Measurements from ENCODE around the gene NBPF11.
"Not testable (repeated sequence)": the region's sequence is repeated elsewhere in the genome, so short reads cannot be mapped to it uniquely, and the experiment has no call there.

NBPF11 gene, protein sequence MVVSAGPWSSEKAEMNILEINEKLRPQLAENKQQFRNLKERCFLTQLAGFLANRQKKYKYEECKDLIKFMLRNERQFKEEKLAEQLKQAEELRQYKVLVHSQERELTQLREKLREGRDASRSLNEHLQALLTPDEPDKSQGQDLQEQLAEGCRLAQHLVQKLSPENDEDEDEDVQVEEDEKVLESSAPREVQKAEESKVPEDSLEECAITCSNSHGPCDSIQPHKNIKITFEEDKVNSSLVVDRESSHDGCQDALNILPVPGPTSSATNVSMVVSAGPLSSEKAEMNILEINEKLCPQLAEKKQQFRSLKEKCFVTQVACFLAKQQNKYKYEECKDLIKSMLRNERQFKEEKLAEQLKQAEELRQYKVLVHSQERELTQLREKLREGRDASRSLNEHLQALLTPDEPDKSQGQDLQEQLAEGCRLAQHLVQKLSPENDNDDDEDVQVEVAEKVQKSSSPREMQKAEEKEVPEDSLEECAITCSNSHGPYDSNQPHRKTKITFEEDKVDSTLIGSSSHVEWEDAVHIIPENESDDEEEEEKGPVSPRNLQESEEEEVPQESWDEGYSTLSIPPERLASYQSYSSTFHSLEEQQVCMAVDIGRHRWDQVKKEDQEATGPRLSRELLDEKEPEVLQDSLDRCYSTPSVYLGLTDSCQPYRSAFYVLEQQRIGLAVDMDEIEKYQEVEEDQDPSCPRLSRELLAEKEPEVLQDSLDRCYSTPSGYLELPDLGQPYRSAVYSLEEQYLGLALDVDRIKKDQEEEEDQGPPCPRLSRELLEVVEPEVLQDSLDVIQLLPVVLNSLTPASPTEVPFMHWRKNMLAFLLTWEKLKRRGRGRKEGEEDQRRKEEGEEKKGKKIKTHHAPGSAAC

DNA sequence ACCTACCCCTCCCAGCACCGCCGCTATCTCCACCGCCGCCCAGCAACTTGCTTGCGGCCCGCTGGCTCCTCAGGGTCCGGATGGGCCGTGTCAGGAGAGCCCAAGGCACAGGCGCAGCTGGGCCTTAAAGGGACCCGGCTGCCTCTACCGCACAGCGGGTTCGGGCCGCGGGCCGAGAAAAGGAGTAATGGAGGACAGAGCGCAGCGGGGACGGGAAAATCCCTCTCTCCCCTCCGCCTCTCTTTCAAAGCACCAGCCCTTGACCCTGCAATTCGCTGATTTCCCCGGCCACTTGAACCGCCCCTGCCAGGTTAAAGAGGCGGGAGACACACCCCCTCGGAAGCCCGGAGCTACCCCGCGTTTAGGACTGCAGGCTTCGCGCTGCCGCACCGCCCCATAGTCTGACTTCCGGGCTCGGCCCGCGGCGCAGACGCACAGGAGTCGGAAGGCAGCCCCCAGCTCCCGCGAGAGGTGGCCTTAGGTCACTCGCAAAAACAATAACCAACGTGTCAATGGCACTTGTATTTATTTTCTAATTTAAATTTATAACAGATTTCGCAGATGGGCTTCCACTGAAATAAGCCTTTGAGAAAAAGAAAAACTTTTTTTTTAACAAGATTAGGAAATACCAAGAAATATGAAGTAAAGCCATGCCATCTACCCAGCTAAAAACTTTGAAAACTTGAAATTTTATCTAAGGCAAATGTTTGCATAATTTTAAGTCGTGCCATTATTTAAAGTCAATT lies at the start of gene NBPF11:
Gene NBPF11 (minus strand): TSS at position 371 of the 746 bp plus-strand sequence. CDS start 25,278 bp downstream, outside the sequence.
- Mint-ChIP-seq H3K4me1 (peaks cover 17% of the 10 kb centered on the region), H3K27ac (peak within 1 kb of the TSS; percentile 99), H3K4me3 (peak within 1 kb of the TSS; percentile 97 to 98)
- not testable (repeated sequence) for H3K27me3 Mint-ChIP-seq, H3K9me3 Mint-ChIP-seq
- DNase-seq (peak; percentile 88 to 91), ATAC-seq (peak; percentile 97)

DNA sequence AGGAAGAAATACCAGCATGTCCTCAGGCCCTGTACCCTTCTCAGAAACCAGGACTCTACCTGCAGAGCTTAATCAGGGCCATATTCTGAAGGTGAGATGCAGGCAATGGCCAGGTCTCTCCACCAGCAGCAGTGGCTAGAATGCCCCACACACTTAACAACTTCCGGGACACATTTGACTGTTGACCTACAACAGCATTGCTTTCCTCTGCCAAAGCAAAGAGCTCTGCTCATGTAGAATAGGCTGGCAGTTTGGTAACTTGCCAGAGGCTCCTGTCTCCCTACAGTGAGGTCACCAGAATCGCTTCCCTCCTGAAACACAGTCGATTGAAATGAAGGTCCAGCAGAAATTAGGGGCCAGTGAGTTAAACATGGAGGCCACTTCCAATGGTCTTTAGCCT lies 45.3 kb upstream of the NBPF11 start:
- not testable (repeated sequence) for H3K4me1 Mint-ChIP-seq, H3K4me3 Mint-ChIP-seq, H3K27me3 Mint-ChIP-seq, H3K27ac Mint-ChIP-seq, DNase-seq, H3K9me3 Mint-ChIP-seq
- peak; percentile 40 for ATAC-seq

DNA sequence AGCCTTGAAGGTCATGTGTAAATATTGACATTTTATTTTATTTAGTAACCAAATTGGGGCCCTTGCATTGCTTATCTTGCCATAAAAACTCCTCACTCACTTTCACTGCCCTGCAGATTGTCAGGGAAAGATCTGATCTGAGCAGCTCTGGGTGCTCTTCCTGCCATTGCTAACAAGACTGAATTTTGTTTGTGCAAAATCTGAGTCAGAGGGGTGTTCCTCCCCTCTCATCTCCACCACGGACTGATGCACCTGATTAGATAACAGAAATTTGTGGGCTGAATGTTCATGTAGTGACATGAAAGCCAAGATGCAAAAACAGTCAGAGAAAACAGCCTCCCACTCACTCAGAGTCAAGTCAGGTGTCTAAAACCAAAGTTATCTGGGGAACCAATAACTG lies 44.9 kb upstream of the NBPF11 start:
- not testable (repeated sequence) for H3K27ac Mint-ChIP-seq, H3K4me1 Mint-ChIP-seq, H3K4me3 Mint-ChIP-seq, DNase-seq, H3K27me3 Mint-ChIP-seq, H3K9me3 Mint-ChIP-seq
- peak; percentile 71 for ATAC-seq

DNA sequence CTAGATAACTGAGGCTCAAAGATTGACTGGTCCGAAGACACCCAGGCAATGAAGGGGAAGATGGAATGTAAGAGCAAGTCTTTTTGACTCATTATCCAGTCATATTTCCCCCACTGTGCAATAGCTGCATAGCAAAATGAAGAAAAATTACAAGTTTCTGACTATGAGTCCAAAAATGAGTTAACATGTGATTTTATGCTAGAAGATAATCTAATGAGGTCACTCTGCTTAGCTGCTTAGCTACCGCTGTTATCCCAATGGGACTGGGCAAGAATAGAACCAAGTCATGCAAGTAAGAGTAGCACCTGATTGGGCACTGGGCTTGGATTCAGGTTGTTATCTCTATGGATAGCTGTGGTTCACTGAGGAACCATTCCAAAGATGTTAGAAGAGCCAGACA lies 43.0 kb upstream of the NBPF11 start:
- H3K27ac Mint-ChIP-seq, H3K9me3 Mint-ChIP-seq, DNase-seq, H3K4me3 Mint-ChIP-seq, H3K27me3 Mint-ChIP-seq, H3K4me1 Mint-ChIP-seq: not testable (repeated sequence)
- ATAC-seq, result peak; percentile 39

DNA sequence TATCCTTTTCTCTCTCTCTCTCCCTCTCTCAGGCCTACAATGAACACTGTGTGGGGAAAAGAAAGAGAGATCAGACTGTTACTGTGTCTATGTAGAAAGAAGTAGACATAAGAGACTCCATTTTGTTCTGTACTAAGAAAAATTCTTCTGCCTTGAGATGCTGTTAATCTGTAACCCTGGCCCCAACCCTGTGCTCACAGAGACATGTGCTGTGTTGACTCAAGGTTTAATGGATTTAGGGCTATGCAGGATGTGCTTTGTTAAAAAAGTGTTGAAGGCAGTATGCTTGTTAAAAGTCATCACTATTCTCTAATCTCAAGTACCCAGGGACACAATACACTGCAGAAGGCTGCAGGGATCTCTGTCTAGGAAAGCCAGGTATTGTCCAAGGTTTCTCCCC lies 36.7 kb upstream of the NBPF11 start:
- DNase-seq, H3K27me3 Mint-ChIP-seq, H3K27ac Mint-ChIP-seq, H3K4me1 Mint-ChIP-seq, ATAC-seq, H3K4me3 Mint-ChIP-seq, H3K9me3 Mint-ChIP-seq: not testable (repeated sequence)

DNA sequence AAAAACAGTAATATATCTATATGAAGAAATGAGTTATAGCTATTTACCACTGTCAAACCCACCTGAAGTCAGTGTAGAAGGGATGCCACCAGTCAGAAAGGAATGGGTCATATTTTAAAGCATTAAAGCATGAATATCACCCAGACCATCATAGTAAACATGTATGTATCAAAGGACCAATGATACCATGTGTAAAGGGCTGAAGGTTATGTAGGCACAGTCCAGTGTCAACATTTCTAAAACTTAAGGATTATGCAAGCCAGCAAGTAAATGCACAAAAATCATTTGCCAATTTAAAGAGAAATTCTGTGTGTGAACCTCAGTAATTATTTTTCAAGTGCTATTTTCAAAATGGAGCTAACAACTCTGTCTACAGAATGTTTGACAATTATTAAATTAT lies 26.6 kb upstream of the NBPF11 start:
- H3K27ac Mint-ChIP-seq, ATAC-seq, H3K4me3 Mint-ChIP-seq, H3K9me3 Mint-ChIP-seq, H3K27me3 Mint-ChIP-seq, DNase-seq, H3K4me1 Mint-ChIP-seq: not testable (repeated sequence)

DNA sequence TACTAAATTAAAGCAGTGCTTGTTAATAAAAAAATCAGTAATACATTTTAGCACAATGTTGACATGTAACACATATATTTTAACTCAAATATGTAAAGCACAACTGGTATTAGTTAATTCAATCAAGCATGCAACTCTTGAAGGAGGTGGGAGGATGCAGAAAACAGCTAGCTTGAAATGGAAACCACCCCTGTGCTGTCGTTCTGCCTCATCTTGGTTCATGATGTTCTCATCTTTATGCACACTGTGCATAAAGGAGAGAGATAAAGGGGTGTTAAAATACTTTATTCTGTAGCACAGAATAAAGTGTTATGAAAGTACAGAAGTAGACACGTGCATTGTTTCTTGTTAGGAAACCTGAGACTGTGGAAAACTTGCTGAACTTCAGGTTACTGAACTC lies 23.3 kb upstream of the NBPF11 start:
- H3K4me1 Mint-ChIP-seq, ATAC-seq, H3K9me3 Mint-ChIP-seq, DNase-seq, H3K4me3 Mint-ChIP-seq, H3K27me3 Mint-ChIP-seq, H3K27ac Mint-ChIP-seq: not testable (repeated sequence)

DNA sequence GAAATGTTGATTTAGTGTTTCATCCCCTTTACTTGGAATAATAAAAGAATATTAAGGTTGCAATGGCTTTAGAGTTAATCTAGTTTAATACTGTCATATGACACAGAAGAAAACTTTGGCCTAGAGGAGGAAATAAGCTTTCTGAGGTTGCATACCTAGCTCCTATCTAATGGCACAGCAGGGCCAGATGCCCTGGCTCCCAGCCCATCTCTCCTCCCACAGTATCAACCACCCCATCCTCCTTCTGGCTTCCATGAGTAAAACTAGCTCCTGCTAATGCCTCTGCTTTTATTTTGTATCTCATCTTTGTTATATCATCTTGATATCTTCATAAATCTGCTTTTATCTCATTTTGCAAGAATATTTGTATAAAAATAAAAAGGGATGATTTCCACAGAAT lies 19.9 kb upstream of the NBPF11 start:
- not testable (repeated sequence) for H3K4me1 Mint-ChIP-seq, H3K27ac Mint-ChIP-seq, H3K4me3 Mint-ChIP-seq, ATAC-seq, DNase-seq, H3K9me3 Mint-ChIP-seq, H3K27me3 Mint-ChIP-seq

DNA sequence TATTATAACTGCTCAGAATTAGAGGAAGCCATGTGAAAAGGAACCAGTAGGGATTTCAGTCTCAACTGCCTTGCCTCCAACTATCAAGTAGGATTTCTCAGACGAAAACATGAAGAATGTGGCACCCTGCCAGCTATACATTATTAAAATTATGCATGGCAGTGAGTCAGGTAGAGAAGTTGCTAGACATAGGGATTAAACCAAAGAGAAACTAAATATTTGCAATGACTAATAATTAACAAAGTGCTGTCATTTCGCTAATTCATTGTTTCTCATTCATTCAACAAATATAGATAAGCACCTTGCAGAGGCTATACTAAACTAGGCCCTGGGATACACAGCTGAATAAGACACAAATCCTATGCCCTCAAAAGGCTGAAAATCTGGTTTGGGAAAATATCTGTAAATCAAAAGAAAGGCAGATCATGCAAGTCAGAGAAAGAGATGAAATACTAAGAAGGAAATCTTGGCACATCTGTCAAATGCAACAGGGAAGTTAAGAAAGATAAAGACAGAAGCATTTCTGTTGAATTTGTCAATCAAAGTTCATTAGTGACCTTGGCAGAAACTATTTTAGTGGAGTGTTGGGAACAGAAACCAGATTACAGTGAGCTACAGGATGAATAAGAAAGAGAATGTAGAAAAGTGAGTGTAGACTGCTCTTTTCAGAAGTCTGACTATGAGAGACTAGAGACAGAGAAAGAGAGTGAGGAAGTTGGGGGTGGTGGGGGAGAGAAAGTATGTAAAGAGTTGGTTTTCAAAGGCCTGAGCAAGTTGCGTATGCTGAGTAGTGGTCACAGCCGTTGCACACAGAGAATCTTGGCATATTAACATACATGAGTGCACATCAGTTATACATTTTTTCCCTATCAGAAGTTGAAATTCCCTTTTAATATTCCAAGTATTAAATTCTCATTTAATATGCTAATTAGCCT lies 14.7 kb upstream of the NBPF11 start:
- ATAC-seq (no peak), DNase-seq (no peak)
- no peak overlapping the region for H3K4me3 Mint-ChIP-seq
- no peaks in the 10 kb centered on the region for H3K9me3 Mint-ChIP-seq
- no peaks in the 10 kb centered on the region for H3K27me3 Mint-ChIP-seq
- no peaks in the 10 kb centered on the region for H3K4me1 Mint-ChIP-seq
- H3K27ac Mint-ChIP-seq, result no peak overlapping the region

DNA sequence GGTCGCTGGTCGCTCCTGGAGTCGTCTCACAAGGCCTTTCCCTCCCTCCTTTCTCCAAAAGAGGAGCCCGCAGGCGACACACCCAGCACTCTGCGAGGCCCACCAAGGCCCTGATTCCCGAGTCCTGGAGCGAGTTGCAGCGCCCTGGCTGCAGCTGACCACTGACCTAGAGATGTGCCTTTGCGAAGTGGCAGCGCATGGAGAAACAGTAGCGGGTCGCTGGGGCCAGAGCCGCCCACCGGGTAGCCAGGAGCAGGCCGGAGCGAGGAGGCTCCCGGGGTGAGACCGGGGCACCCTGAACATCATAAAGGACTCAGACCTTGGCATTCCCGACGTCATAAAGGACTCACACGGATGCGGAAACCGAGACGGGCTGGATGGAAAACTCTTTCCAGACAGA lies 10.3 kb upstream of the NBPF11 start:
- Mint-ChIP-seq H3K9me3 (no peaks in the 10 kb centered on the region), H3K4me3 (no peak overlapping the region), H3K27ac (no peak overlapping the region), H3K27me3 (peaks cover 27% of the 10 kb centered on the region), H3K4me1 (peaks cover 9% of the 10 kb centered on the region)
- no peak for DNase-seq
- no peak for ATAC-seq

DNA sequence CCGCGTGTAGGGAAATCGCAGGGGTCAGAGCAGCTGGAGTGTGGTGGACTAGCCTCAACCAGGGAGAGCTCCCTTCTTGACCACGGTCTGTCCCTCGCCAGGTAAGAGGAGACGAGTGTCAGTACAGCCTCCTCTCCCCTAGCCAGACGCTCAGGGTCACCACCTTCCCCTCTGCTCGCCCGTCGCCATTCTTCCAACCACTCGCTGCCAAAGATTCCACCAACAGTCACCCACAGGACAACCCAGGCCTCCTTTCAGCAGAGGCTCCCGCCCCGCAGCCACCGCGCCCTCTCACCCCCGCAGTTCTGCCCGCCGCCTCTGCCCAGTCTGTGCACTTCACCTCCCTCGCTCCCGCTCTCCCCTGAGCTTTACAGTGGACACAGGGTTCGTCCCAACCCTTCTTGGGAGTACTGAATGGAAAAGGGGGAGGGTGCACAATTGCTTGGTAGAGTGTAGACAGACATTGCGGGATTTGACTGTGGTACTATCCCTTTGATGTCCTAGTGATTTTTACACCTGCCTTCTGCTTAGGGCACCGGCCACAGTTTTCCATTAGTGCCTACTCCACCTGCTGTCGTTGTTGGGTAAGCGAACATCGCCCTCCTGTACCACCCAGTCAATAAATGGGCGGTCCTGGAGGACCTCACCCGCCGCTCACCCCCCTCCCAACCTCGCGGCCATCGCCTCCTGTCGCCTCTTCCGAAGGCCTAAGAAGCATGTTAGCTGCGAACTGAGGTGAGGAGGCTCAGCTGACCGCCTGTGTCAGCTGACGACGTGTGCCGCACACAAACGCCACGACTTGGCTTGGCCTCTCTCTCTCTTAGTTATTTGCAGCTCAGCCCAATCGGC lies 9.2 kb upstream of the NBPF11 start:
- Mint-ChIP-seq H3K27me3 (peaks cover 27% of the 10 kb centered on the region), H3K4me3 (no peak overlapping the region), H3K4me1 (peaks cover 10% of the 10 kb centered on the region), H3K27ac (no peak overlapping the region), H3K9me3 (no peaks in the 10 kb centered on the region)
- DNase-seq, result no peak
- ATAC-seq, result no peak

DNA sequence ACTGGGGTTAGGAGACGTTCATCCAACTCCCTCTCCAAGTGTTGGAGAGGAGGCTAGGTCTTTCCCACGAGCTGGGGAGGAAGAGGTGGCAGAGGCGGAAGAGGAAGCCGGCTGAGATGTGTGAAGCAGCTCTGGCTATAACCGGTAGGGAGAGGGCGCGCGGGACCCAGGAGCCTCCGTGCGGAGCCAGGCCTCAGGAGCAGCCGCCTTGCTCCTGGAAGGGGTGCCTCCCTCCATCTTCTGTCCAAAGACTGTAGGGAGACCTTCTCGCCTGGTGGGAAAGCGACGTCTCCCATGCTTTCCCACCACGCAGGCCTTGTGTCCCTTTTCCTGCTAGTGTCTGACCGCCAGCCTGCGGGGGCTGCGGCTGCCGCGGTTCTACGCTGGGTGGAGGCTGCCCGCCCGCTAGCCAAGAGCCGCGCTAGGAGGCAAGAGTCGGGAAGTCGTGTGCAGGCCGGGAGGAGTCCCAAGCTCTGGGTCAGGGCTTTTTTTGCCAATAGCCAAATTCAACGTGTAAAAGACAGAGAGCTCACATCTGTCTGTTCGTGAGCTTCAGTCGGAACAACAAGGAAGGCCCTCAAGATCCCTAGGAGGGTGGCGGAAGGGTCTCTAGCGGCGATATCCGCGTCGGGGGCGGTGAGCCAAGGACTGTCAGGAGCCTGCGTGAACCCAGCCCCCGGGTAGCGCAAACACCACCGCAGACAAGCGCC lies 8.4 kb upstream of the NBPF11 start:
- Mint-ChIP-seq H3K27ac (no peak overlapping the region), H3K9me3 (no peaks in the 10 kb centered on the region), H3K27me3 (peaks cover 34% of the 10 kb centered on the region), H3K4me1 (peaks cover 18% of the 10 kb centered on the region), H3K4me3 (no peak overlapping the region)
- no peak for DNase-seq
- no peak for ATAC-seq

DNA sequence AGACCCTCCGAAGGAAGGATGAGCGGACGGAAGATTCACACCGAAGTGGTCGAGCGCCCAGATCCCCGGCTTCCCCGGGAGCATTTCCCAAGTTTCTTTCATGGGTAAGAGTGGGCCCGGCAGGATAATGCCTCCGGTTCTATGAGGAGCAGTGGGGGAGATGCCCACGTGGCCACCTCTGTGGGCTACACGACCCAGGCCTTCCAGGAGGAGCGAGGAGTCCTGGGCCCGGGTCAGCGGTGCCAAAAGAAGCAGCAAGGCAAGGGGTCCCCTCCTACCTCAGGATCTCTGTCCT lies 7.9 kb upstream of the NBPF11 start:
- no peak overlapping the region for H3K4me3 Mint-ChIP-seq
- H3K27ac Mint-ChIP-seq, result peak overlapping the region in 1 of 2 donors; percentile 65
- peaks cover 36% of the 10 kb centered on the region for H3K27me3 Mint-ChIP-seq
- ATAC-seq, result no peak
- H3K4me1 Mint-ChIP-seq, result peaks cover 20% of the 10 kb centered on the region
- H3K9me3 Mint-ChIP-seq, result no peaks in the 10 kb centered on the region
- DNase-seq, result no peak

Measured in stimulated activated naive CD8-positive, alpha-beta T cell treated with anti-CD3 and anti-CD28 coated beads, Interleukin-15, amount 100 ng/mL, for 72 hours (primary cell).